ENCODE data around the gene CYP2A13.
"Not testable (repeated sequence)": the region's sequence is repeated elsewhere in the genome, so short reads cannot be mapped to it uniquely, and the experiment has no call there.

Gene CYP2A13

DNA sequence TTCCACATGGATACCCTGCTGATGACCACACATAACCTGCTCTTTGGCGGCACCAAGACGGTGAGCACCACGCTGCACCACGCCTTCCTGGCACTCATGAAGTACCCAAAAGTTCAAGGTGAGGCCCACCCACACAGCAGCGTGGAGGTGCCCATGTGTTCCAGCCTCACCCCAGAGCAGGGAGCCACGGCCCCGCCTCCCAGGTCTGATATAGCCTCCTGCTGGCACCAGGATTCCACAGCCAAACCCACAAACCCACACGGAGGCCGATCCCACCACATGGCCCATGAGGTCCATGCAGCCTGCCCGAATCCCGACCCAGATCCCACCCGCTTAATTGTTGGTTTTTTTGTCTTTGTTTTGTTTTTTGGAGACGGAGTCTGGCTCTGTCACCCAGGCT lies 34.6 kb downstream of the CYP2A13 start:
- DNase-seq = not testable (repeated sequence)

- DNase-seq = no peak
These were observed 35.6 kb downstream of the CYP2A13 start for GRCh38 chr19:41123716-41124294.

GRCh38 chr19:41126765-41127203 lies 38.5 kb downstream of the CYP2A13 start:
- peak; percentile 63 for DNase-seq

- not testable (repeated sequence) for DNase-seq
These were observed 39.1 kb downstream of the CYP2A13 start for GRCh38 chr19:41127362-41127761.

- peak; percentile 86 for DNase-seq
These were observed 39.6 kb downstream of the CYP2A13 start for GRCh38 chr19:41127801-41128300.

DNA sequence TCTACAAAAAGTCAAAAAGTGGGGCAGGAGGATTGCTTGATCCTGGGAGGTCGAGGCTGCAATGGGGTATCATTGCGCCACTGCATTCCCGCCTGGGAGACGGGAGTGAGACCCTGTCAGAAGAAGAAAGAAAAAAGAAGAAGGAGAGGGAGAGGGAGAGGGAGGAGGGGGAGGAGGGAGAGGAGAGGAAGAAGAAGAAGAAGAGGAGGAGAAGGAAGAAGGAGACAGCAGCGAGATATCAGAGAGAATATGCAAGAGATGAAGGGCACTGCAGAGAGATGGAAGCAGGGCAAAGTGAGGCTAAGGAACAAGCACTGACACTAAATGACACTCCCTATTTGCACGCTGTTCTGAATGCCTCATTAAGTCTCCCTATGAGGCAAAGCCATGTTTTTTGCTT lies 40.4 kb downstream of the CYP2A13 start:
- DNase-seq = no peak

- no peak for DNase-seq
These were observed 42.9 kb downstream of the CYP2A13 start for GRCh38 chr19:41131186-41131585.

- DNase-seq = no peak
These were observed 45.0 kb downstream of the CYP2A13 start for GRCh38 chr19:41133260-41133659.

GRCh38 chr19:41134616-41135015 lies 46.4 kb downstream of the CYP2A13 start:
- DNase-seq = no peak

- peak; percentile 63 for DNase-seq
These were observed 47.4 kb downstream of the CYP2A13 start for GRCh38 chr19:41135390-41136384.

- no peak for DNase-seq
These were observed 48.6 kb downstream of the CYP2A13 start for GRCh38 chr19:41136636-41137455.

GRCh38 chr19:41144403-41144802 lies 56.2 kb downstream of the CYP2A13 start:
- peak; percentile 91 for DNase-seq

Measured in CD4-positive, alpha-beta T cell treated with Interleukin-21 for 1 hour (primary cell).